Fibroblast of peridontal ligament (primary cell): ENCODE data around the gene XRN1.

ENCODE experiments used
- DNase-seq: peaks from one replicate; pipeline ENCODE4 v3.0.0-alpha.2; 2010; ENCODE audit errors: extremely low read depth

XRN1 gene

DNA sequence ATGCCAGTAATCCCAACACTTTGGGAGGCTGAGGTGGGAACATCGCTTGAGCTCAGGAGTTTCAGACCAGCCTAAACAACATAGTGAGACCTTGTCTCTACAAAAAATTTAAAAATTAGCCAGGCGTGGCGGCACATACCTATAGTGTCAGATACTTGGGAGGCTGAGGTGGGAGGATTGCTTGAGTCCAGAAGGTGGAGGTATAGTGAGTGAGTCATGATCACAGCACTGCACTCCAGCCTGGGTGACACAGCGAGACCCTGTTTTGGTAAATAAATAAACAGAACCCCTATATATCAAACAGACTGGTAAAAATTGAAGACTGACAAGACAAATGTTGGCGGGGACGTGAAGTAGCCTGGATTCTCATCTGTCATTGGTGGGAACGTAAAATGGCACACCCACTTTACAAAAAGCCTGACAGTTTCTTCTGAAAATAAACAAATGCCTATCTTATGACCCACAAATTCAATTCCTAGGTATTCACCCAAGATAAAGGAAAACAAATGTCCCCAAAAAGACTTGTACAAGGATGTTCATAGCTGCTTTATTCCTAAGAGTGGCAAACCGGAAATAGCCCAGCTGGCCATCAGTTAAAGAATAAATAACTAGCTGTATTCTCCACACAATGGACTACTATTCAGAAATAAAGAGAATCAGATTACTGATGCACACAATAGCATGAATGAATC is 175.5 kb downstream of the XRN1 start:
- DNase-seq, result no peak

DNA sequence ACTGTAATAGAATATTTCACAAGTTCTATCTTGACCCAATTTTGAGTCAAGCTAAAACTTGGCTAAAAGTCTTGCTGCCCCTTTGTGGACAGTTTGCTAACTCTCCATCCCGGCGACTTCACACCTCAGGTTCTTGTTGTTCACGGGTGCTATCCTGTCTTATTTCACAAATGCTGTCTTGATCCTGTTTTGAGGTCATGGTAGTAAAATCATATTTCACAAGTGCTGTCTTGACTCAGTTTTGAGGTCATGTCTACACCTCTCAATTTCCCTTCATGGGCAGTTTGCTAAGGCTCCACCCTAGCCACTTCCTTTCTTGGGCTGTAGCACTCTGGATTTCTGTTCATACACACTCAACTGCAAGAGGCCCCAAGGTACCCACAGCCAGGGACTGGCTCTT is 177.4 kb downstream of the XRN1 start:
- DNase-seq, result no peak

DNA sequence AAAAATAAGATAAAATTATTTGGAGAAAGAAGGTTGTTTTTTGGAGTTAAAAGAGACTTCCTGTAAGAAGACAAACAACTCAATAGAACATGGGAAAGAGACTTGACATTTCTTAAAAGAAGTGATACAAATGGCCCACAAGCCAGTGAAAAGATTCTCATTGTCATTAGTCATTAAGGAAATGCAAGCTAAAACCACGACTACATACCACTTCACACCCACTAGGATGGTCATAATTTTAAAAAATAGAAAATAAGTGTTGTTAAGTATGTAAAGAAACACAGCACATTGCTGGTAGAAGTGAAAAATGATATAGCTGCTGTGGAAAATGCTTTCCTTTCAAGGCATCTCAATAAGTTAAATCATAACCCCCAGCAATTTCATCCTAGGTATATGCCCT is 178.1 kb downstream of the XRN1 start:
- DNase-seq, result no peak

DNA sequence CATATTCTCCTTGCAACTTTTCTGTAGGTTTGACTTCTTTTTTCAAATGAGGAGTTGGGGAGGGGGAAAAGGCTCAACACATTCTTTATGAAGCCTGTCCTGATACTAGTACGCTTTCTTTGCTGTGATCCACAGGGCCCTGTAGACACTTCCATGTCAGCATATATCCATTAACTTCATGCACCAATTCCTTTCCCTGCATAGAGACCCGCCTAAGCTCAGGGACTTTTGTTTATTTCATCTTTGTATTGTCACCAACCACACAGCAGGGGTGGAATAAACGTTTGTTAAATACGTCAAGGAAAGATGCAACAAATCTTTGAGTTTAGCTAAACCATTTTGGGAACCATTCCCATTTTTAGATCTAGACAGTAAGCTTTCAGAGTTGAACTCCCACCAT is 179.4 kb downstream of the XRN1 start:
- DNase-seq, result no peak

DNA sequence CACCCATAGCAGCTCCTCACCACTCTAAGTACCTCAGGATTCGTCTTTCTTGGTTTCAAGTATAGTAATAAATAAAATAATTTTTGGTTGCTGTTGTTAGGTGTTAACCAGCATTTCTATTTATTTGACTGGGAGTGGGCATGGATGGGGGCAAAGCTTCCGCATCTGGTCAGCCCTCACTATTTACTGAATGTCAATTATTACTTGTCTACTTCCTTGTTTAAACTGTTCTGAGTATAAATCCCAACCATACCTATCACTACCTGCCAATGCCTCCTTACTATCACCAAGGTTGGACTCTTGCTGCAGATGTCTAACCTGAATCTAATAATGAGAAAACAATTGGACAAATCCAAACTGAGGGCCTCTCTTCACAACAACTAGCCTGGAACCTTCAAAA is 180.6 kb downstream of the XRN1 start:
- DNase-seq, result no peak

DNA sequence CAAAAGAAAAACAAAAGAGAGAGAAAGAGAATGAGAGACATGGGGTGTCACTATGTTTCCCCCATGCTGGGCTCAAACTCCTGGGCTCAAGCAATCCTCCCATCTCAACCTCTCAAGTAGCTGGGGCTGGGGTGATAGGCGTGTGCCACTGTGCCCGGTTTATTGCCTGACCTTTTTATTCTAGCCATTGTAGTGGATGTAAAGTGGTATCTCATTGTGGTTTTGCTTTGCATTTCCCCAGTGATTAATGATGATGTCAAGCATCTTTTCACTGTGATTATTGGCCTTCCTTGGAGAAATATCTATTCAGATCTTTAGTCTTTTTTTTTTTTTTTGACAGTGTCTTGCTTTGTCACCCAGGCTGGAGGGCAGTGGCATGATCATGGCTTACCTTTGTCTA is 184.7 kb downstream of the XRN1 start:
- no peak for DNase-seq

DNA sequence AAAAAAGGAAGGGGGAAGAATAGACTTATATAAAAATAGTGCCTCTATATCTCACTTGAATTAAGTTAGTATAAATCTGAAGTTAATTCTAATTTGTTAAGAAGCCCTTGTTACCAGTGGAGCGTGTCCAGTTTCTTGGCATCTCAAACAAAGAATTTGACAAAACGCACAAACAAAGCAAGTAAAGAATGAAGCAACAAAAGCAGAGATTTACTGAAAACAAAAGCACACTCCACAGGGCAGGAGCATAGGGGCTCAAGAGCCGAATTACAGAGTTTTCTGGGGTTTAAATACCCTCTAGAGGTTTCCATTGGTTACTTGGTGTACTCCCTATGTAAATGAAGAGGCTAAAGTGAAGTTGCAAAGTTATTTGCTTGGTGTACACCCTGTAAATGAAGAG is 188.5 kb downstream of the XRN1 start:
- no peak for DNase-seq

DNA sequence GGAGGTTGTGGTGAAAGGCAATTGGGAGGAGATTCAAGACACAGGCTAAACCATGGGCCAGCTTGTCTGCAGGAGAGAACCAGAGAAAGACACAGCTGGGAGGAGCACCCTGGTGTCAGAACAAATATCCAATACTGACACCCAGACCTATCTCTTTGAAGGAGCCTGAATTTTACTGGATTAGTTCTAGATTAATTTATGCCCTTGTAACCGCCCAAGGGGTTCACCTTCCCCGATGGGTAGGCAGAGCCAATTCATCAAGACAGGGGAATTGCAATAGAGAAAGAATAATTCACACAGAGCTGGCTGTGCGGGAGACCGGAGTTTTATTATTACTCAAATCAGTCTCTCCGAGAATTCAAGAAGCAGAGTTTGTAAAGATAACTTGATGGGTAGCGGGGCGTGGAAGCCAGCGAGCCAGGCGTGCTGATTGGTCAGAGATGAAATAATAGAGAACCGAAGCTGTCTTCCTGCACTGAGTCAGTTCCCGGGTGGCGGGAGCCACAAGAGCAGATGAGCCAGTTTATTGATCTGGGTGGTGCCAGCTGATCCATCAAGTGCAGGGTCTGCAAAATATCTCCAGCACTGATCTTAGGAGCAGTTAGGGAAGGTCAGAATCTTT is 191.0 kb downstream of the XRN1 start:
- no peak for DNase-seq
